ENCODE measurements around the gene GATAD2A. TPM values are rescaled to one million over a fixed set of nuclear protein-coding genes. Genes with fewer than 3 reads are reported as not detected.

Gene GATAD2A
- total and polyA plus RNA-seq, 2 of the 13 experiments (the other 11 are each of a cell fraction or from before 2014, with no cell fraction given): 16.8 to 28.6 TPM

GRCh38 chr19:19515642-19516519 lies 110.4 kb downstream of the GATAD2A start, which contains the start of gene NDUFA13 (continued):
- TF ChIP-seq ZNF607 (CRISPR knock-in tag; IDR thresholded peaks at IDR 0.05; ENCODE audit: borderline replicate concordance) (peak; percentile 56; the same call in 1 of the 2 replicates), EZH2 (conservative IDR thresholded peaks at IDR 0.05; ENCODE audit: low read depth, low read length) (no peak), E2F1 (CRISPR knock-in tag; IDR thresholded peaks at IDR 0.05) (peak; percentile 89), RAD51 (IDR thresholded peaks at IDR 0.05; ENCODE audit: borderline replicate concordance) (no peak), ZNF652 (CRISPR knock-in tag; IDR thresholded peaks at IDR 0.05; ENCODE audit: borderline replicate concordance, low read depth) (peak; percentile 14; the same call in 1 of the 2 replicates), ZNF160 (CRISPR knock-in tag; IDR thresholded peaks at IDR 0.05) (no peak), ZNF430 (CRISPR knock-in tag; IDR thresholded peaks at IDR 0.05) (peak; percentile 55; the same call in 1 of the 2 replicates), PCBP1 (IDR thresholded peaks at IDR 0.05; ENCODE audit: borderline replicate concordance, low read depth, low read length) (0 out of 2 replicates have a peak, but pooled peaks have one; percentile 67), ZNF572 (CRISPR knock-in tag; IDR thresholded peaks at IDR 0.05) (no peak), ZFAT (CRISPR knock-in tag; conservative IDR thresholded peaks at IDR 0.05) (no peak)
- TF ChIP-seq, protein P1, sequence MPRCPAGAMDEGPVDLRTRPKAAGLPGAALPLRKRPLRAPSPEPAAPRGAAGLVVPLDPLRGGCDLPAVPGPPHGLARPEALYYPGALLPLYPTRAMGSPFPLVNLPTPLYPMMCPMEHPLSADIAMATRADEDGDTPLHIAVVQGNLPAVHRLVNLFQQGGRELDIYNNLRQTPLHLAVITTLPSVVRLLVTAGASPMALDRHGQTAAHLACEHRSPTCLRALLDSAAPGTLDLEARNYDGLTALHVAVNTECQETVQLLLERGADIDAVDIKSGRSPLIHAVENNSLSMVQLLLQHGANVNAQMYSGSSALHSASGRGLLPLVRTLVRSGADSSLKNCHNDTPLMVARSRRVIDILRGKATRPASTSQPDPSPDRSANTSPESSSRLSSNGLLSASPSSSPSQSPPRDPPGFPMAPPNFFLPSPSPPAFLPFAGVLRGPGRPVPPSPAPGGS (CRISPR knock-in tag; IDR thresholded peaks at IDR 0.05): peak; percentile 84
- TF ChIP-seq, protein P2, sequence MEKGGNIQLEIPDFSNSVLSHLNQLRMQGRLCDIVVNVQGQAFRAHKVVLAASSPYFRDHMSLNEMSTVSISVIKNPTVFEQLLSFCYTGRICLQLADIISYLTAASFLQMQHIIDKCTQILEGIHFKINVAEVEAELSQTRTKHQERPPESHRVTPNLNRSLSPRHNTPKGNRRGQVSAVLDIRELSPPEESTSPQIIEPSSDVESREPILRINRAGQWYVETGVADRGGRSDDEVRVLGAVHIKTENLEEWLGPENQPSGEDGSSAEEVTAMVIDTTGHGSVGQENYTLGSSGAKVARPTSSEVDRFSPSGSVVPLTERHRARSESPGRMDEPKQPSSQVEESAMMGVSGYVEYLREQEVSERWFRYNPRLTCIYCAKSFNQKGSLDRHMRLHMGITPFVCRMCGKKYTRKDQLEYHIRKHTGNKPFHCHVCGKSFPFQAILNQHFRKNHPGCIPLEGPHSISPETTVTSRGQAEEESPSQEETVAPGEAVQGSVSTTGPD (CRISPR knock-in tag; IDR thresholded peaks at IDR 0.05): no peak
- TF ChIP-seq, protein P3, sequence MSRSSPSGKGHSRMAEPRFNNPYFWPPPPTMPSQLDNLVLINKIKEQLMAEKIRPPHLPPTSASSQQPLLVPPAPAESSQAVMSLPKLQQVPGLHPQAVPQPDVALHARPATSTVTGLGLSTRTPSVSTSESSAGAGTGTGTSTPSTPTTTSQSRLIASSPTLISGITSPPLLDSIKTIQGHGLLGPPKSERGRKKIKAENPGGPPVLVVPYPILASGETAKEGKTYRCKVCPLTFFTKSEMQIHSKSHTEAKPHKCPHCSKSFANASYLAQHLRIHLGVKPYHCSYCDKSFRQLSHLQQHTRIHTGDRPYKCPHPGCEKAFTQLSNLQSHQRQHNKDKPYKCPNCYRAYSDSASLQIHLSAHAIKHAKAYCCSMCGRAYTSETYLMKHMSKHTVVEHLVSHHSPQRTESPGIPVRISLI (CRISPR knock-in tag; IDR thresholded peaks at IDR 0.05; ENCODE audit: borderline replicate concordance): peak; percentile 58; the same call in 1 of the 2 replicates
- TF ChIP-seq, protein P4, sequence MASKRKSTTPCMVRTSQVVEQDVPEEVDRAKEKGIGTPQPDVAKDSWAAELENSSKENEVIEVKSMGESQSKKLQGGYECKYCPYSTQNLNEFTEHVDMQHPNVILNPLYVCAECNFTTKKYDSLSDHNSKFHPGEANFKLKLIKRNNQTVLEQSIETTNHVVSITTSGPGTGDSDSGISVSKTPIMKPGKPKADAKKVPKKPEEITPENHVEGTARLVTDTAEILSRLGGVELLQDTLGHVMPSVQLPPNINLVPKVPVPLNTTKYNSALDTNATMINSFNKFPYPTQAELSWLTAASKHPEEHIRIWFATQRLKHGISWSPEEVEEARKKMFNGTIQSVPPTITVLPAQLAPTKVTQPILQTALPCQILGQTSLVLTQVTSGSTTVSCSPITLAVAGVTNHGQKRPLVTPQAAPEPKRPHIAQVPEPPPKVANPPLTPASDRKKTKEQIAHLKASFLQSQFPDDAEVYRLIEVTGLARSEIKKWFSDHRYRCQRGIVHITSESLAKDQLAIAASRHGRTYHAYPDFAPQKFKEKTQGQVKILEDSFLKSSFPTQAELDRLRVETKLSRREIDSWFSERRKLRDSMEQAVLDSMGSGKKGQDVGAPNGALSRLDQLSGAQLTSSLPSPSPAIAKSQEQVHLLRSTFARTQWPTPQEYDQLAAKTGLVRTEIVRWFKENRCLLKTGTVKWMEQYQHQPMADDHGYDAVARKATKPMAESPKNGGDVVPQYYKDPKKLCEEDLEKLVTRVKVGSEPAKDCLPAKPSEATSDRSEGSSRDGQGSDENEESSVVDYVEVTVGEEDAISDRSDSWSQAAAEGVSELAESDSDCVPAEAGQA (IDR thresholded peaks at IDR 0.05; ENCODE audit: low read depth): peak; percentile 98
- TF ChIP-seq, protein P4 (CRISPR knock-in tag; IDR thresholded peaks at IDR 0.05; ENCODE audit: borderline replicate concordance): 0 out of 2 replicates have a peak, but pooled peaks have one; percentile 16
